Esophagus (tissue), 2 donors: ENCODE measurements around the gene OR52H1. TPM values are rescaled to one million over a fixed set of nuclear protein-coding genes. Genes with fewer than 3 reads are reported as not detected.
A peak's percentile ranks its signal among the peaks of the same experiment; 100 is the strongest.
"Not testable (repeated sequence)": the region's sequence is repeated elsewhere in the genome, so short reads cannot be mapped to it uniquely, and the experiment has no call there.

Source experiments
- H3K27ac ChIP-seq, 2 donors: one replicate each; pipeline ENCODE4 v1.5.1; 2013; ENCODE audit warnings: low read depth in 2 of 2, mild to moderate bottlenecking in 2 of 2, inconsistent platforms in 1 of 2, low read length in 1 of 2, moderate library complexity in 1 of 2
- H3K27me3 ChIP-seq, 2 donors: one replicate each; pipeline ENCODE4 v1.6.1; 2013; ENCODE audit warnings: low read length in 2 of 2, control low read depth in 1 of 2, mild to moderate bottlenecking in 1 of 2; ENCODE audit not compliant: insufficient read depth in 2 of 2, control insufficient read depth in 1 of 2
- H3K36me3 ChIP-seq, 2 donors: one replicate each; pipeline ENCODE4 v1.6.1; 2013; ENCODE audit warnings: low read length in 1 of 2; ENCODE audit not compliant: control insufficient read depth in 2 of 2, insufficient read depth in 2 of 2
- H3K4me1 ChIP-seq, 2 donors: one replicate each; pipeline ENCODE4 v1.6.1; 2013; ENCODE audit warnings: low read length in 1 of 2; ENCODE audit not compliant: control insufficient read depth in 2 of 2, insufficient read depth in 2 of 2
- H3K4me3 ChIP-seq, 2 donors: one replicate each; pipeline ENCODE4 v1.5.1; 2013; ENCODE audit warnings: low read length in 2 of 2, mild to moderate bottlenecking in 2 of 2, low read depth in 1 of 2, moderate library complexity in 1 of 2
- H3K9me3 ChIP-seq, 2 donors: one replicate each; pipeline ENCODE4 v1.6.1; 2013; ENCODE audit warnings: mild to moderate bottlenecking in 2 of 2, low read depth in 1 of 2, low read length in 1 of 2, moderate library complexity in 1 of 2; ENCODE audit not compliant: control insufficient read depth in 2 of 2, insufficient read depth in 1 of 2
- WGBS, 2 donors: extraction: QIAGEN DNeasy Blood & Tissue Kit; methylation state at CpG; one replicate each; pipeline ENCODE4 v1.1.7; 2013; 5-methylcytosine and 5-hydroxymethylcytosine counted together
- polyA plus RNA-seq, 2 donors: library from polyadenylated mRNA; stranded (reverse); fragments of 200-250 nt; gene quantifications; one replicate each; pipeline ENCODE4 v1.2.3, GENCODE V29; 2013
- donor health status: healthy with polysubstance abuse.
- donor health status: Bipolar disorder and iron deficiency.

The OR52H1 gene
- polyA plus RNA-seq = not detected

GRCh38 chr11:5548440-5548839, at the start of gene OR52H1:
Gene OR52H1 (minus strand): TSS chr11:5548540. CDS start chr11:5545505, 3,035 bp downstream.
- Histone ChIP-seq H3K4me3 (no peak within 1 kb of the TSS), H3K36me3 (no peaks in the 10 kb centered on the region), H3K27me3 (no peaks in the 10 kb centered on the region), H3K9me3 (no peaks in the 10 kb centered on the region), H3K4me1 (no peaks in the 10 kb centered on the region), H3K27ac (no peak within 1 kb of the TSS)
- 38 to 55% methylated on average over 1 of the region's 1 CpG for WGBS, 2 donors

GRCh38 chr11:5597953-5598352, 49.6 kb upstream of the OR52H1 start:
- peak overlapping the region in 1 of 2 donors; percentile 28 for H3K4me3 ChIP-seq
- no peaks in the 10 kb centered on the region for H3K9me3 ChIP-seq
- WGBS, 2 donors = 48 to 60% methylated on average over 3 of the region's 3 CpGs
- no peaks in the 10 kb centered on the region for H3K27me3 ChIP-seq
- H3K27ac ChIP-seq = no peak overlapping the region
- no peaks in the 10 kb centered on the region for H3K36me3 ChIP-seq
- H3K4me1 ChIP-seq = no peaks in the 10 kb centered on the region

- Histone ChIP-seq H3K4me1 (no peaks in the 10 kb centered on the region), H3K36me3 (no peaks in the 10 kb centered on the region), H3K9me3 (no peaks in the 10 kb centered on the region), H3K4me3 (peak within 1 kb of the TSS; percentile 56 to 80), H3K27me3 (no peaks in the 10 kb centered on the region), H3K27ac (peak within 1 kb of the TSS; percentile 81 to 87)
- WGBS, 2 donors = 6 to 10% methylated on average over 18 to 20 of the region's 20 CpGs
These were observed 48.4 kb upstream of the OR52H1 start, which contains the start of gene TRIM6 for GRCh38 chr11:5596607-5597201. Gene TRIM6 (plus strand): TSS chr11:5596637. CDS start chr11:5596898, 261 bp downstream.

- Histone ChIP-seq H3K4me1 (no peaks in the 10 kb centered on the region), H3K27ac (no peak overlapping the region), H3K4me3 (no peak overlapping the region), H3K9me3 (no peaks in the 10 kb centered on the region), H3K27me3 (no peaks in the 10 kb centered on the region), H3K36me3 (no peaks in the 10 kb centered on the region)
- WGBS, 2 donors = 43 to 59% methylated on average over 1 of the region's 1 CpG
These were observed 44.8 kb upstream of the OR52H1 start for GRCh38 chr11:5593146-5593545.

- Histone ChIP-seq H3K36me3 (no peaks in the 10 kb centered on the region), H3K27ac (no peak overlapping the region), H3K9me3 (no peaks in the 10 kb centered on the region), H3K4me3 (no peak overlapping the region), H3K27me3 (no peaks in the 10 kb centered on the region), H3K4me1 (no peaks in the 10 kb centered on the region)
- 78 to 84% methylated on average over 5 of the region's 5 CpGs for WGBS, 2 donors
These were observed 44.3 kb upstream of the OR52H1 start for GRCh38 chr11:5592615-5593014.

GRCh38 chr11:5591613-5592012, 43.3 kb upstream of the OR52H1 start:
- no peaks in the 10 kb centered on the region for H3K27me3 ChIP-seq
- no peaks in the 10 kb centered on the region for H3K4me1 ChIP-seq
- WGBS, 2 donors = 57 to 64% methylated on average over 3 of the region's 3 CpGs
- H3K36me3 ChIP-seq = no peaks in the 10 kb centered on the region
- no peak overlapping the region for H3K4me3 ChIP-seq
- H3K27ac ChIP-seq = no peak overlapping the region
- no peaks in the 10 kb centered on the region for H3K9me3 ChIP-seq

GRCh38 chr11:5589906-5590305, 41.6 kb upstream of the OR52H1 start:
- not testable (repeated sequence) for H3K27me3 ChIP-seq, H3K4me3 ChIP-seq, H3K9me3 ChIP-seq, H3K36me3 ChIP-seq, H3K27ac ChIP-seq, H3K4me1 ChIP-seq
- 94 to 97% methylated on average over 19 to 31 of the region's 31 CpGs for WGBS, 2 donors

- not testable (repeated sequence) for H3K9me3 ChIP-seq, H3K27me3 ChIP-seq, H3K4me3 ChIP-seq, H3K4me1 ChIP-seq, H3K27ac ChIP-seq, H3K36me3 ChIP-seq
- 80 to 91% methylated on average over 5 of the region's 5 CpGs for WGBS, 2 donors
These were observed 36.1 kb upstream of the OR52H1 start for GRCh38 chr11:5584458-5584857.

- Histone ChIP-seq H3K27me3 (no peaks in the 10 kb centered on the region), H3K9me3 (no peaks in the 10 kb centered on the region)
- WGBS, 2 donors = 78 to 83% methylated on average over 4 of the region's 4 CpGs
These were observed 32.7 kb upstream of the OR52H1 start for GRCh38 chr11:5581014-5581413.

GRCh38 chr11:5580577-5580976, 32.2 kb upstream of the OR52H1 start, which contains the start of gene OR52B6:
Gene OR52B6 (plus strand): TSS chr11:5580877. CDS start chr11:5580877, 0 bp downstream.
- no peaks in the 10 kb centered on the region for H3K27me3 ChIP-seq
- H3K27ac ChIP-seq = no peak within 1 kb of the TSS
- no peaks in the 10 kb centered on the region for H3K4me1 ChIP-seq
- 94% methylated on average over 8 of the region's 8 CpGs for WGBS, 2 donors
- no peaks in the 10 kb centered on the region for H3K36me3 ChIP-seq
- H3K4me3 ChIP-seq = no peak within 1 kb of the TSS
- no peaks in the 10 kb centered on the region for H3K9me3 ChIP-seq

More at GRCh38 chr11:5581014-5581413, 32.7 kb upstream of the OR52H1 start:
- no peak overlapping the region for H3K27ac ChIP-seq
- no peaks in the 10 kb centered on the region for H3K36me3 ChIP-seq
- no peaks in the 10 kb centered on the region for H3K4me1 ChIP-seq
- no peak overlapping the region for H3K4me3 ChIP-seq
